NCI-H187 (cell line): ENCODE measurements around the gene EPHX1.
"Not testable (repeated sequence)": the region's sequence is repeated elsewhere in the genome, so short reads cannot be mapped to it uniquely, and the experiment has no call there.

Experiments
- DNase-seq, 2 experiments: peaks; one replicate each; lab custom pipeline; 2025; lab: John Stamatoyannopoulos, UW

The EPHX1 gene

GRCh38 chr1:225816643-225817538 is 7.0 kb downstream of the EPHX1 start:
- no peak for DNase-seq

DNA sequence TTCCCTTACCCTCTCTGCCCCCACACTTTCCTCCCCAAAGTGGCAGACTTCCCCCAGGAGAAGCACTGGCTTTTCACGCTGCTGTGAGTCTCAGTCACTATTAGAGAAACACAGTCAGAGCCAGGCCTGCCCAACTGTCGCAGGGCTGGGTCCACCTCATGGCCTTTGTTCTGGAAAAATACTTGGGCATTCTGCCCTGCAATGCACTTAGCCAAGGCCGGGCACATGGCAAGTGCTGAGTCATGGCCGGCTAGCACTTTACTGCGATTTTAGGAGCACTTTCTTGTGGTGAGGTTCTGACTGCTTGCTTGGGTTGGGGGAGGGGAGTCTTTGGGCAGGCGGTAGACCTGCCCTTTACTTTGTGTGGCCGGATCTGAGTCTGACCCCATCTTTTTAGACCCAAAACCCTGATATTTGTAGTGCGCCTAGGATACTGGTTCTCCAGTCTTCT is 7.7 kb downstream of the EPHX1 start:
- DNase-seq = no peak

GRCh38 chr1:225818229-225818628 is 8.3 kb downstream of the EPHX1 start:
- no peak for DNase-seq

- DNase-seq = no peak
Observed at GRCh38 chr1:225819346-225820192, 9.6 kb downstream of the EPHX1 start.

GRCh38 chr1:225820522-225821120 is 10.7 kb downstream of the EPHX1 start:
- DNase-seq = no peak

DNA sequence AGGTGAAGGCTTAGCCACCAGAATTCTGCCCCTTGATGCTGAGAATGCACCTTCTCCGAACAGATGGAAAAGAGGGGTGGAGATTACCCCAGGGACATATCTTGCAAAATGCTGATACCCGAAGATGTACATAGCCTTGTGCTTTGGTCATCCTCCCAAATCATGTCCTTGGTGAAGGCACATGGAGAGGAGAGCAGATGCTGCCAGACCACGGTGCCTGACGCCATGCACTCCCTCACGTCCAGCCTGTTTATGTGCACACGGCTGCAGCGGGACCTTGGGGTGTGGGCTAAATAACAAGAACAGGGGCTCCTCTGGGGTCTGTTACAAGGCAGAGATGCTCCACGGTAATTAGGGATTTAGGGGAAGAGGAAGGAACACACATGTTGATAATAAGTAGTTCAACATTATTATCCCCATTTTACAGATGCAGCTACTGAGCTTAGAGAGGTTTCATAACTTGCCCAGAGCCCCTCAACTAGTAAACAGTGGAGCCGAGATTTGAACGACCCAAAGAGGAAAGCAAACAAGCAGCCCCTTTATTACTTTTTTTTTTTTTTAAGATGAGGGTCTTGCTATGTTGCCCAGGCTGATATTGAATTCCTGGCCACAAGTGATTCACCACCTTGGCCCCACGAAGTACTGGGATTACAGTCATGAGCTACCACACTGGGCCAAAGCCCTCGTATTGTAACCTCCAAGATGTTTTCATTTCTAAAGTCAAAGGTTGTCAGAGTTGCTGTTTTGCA is 12.9 kb downstream of the EPHX1 start:
- DNase-seq = no peak

DNA sequence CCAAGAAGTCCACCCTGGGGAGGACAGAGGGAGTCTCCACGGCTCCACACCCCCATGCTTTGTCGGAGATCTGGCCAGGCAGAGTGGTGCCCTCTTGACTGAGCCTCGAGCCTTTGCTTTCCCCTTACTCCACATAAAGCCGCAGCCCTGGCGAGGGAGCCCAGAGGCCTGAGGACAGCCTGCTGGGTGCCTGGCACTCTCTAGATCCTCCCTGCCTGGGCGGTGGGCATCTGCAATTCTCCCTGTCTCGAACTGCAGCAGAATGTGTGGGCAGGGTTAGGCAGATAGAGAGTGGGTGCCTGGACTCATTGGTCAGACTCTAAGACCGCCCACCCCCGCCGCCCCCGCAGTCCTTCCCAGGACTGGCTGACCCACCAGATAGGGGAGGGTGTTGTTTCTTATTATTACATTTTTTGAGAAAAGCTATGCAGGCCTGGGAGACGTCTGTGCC is 13.9 kb downstream of the EPHX1 start:
- DNase-seq = no peak

DNA sequence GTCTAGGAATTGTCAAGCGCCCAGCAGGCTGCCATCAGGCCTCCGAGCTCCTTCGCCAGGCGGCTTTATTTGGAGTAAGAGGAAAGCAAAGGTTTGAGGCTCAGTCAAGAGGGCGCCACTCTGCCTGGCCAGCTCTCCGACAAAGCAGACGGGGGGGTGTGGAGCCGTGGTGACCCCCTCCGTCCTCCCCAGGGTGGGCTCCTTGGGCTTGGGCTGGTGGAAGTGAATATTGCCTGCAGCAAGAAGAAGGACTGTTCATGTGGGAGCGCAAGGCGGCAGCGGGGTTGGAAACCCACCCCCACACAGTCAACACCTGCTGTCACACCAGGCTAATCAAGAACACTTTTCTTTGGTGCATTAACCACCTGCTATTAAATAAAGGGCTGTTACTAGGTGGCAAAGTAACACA is 14.6 kb downstream of the EPHX1 start:
- DNase-seq = no peak

DNA sequence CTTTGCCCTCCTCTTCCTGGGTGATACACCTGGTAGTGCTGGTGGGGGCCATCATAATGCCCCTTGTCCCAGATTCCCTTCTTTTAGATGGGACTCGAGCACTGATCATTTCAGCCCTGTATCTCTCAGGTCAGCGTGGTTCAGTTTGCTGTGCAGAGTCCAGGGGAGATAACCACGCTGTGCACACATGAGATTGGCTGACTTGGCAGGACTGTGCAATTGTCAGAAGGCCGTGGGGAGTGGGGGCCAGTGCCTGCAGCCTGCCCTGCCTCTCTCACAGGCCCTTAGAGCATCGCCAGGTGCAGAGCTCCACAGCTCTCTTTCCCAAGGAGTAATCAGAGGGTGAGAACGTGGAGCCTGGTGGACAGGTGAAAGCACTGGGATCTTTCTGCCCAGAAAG is 15.2 kb downstream of the EPHX1 start:
- no peak for DNase-seq

DNA sequence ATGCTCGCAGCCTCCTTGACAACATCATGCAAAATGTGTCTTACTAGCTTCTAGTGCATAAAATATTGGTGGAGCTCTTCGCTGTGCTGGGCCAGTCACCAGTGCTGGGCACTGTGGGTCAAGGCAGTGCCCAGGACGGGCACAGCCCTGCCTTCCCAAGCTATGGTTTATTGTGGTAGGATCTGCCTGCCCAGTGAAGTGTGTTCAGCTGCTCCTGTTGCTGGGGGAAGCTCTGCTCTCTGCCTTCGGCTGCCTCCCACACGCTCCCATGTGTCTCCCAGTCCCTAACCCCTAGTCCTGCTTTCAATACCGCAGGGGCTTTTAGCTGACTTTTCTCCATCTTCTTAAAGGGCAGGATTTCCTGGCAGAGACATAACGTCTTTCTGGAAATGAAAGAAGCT is 15.7 kb downstream of the EPHX1 start:
- no peak for DNase-seq

GRCh38 chr1:225827076-225827475 is 17.2 kb downstream of the EPHX1 start:
- DNase-seq = no peak

GRCh38 chr1:225828706-225829345 is 18.9 kb downstream of the EPHX1 start:
- no peak for DNase-seq

DNA sequence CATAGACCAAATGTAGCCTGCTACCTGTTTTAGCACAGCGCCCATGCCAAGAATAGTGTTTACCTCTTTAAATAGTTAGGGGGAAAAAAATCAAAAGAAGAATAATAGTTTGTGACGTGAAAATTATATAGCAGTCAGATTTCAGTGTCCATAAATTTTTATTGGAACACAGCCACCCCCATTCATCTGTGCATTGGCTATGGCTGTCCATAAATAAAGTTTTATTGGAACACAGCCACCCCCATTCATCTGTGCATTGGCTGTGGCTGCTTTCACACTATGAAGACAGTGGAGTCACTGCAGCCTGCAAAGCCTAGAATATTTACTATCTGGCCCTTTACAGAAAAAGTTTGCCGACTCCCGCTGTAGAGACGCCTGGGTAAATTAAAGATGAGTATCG is 20.9 kb downstream of the EPHX1 start:
- DNase-seq = no peak

GRCh38 chr1:225834417-225835329 is 24.7 kb downstream of the EPHX1 start:
- no peak for DNase-seq

GRCh38 chr1:225835856-225836255 is 25.9 kb downstream of the EPHX1 start:
- no peak for DNase-seq

DNA sequence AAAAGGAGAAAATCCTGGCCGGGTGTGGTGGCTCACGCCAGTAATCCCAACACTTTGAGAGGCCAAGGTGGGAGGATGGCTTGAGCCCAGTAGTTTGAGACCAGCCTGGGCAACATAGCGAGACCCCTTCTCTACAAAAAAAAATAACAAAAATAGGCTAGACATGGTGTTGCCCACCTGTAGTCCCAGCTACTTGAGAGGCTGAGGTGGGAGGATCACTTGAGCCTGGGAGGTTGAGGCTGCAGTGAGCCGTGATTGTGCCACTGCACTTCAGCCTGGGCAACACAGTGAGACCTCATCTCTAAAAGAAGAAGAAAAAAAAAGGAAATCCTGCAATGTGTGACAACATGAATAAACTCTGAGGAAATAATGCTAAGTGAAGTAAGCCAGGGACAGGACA is 26.4 kb downstream of the EPHX1 start:
- DNase-seq = not testable (repeated sequence)

DNA sequence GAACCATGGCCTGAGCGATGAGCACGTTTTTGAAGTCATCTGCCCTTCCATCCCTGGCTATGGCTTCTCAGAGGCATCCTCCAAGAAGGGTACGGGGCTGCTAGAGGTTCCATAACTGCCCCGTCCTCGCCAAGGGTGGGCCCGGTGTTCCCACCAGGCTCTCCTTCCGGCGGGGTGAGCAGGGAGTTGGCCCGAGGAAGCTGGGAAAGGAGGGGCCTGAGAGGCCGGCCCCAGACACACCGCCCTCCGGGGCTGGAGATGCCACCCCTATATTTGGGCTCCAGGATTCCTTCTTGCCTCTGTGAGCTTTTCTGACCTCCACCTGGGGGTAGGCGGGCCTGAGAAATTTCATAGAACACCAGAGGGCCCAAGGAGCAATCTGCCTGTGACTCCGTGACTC is 28.9 kb downstream of the EPHX1 start:
- DNase-seq = no peak

- DNase-seq = no peak
Observed at GRCh38 chr1:225840223-225840610, 30.3 kb downstream of the EPHX1 start.

GRCh38 chr1:225840713-225841112 is 30.8 kb downstream of the EPHX1 start:
- DNase-seq = no peak

DNA sequence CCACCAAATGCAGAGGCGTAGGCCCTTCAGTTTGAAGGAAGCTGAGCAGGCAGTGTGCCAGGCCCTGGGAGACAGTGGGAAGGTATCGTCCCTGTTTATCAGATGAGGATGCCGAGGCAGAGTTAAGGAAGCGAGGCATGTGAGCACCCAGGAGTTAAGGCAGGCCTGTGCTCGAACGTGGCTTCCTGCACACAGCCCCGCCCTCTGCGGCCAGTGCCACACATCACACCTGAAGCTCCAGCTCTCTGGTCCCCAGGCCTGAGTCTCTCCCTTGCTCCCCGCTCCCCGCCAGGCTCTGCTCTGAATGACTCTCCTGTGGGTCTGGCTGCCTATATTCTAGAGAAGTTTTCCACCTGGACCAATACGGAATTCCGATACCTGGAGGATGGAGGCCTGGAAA is 32.1 kb downstream of the EPHX1 start:
- DNase-seq = no peak
